Stimulated activated CD4-positive, alpha-beta T cell treated with anti-CD3 and anti-CD28 coated beads, Interleukin-15, amount 100 ng/mL, for 24 hours (primary cell): Measurements from ENCODE around the gene PXMP4.

ENCODE experiments used
- DNase-seq: peaks from one replicate; pipeline ENCODE4 v3.0.0-alpha.2; 2020

Gene PXMP4

DNA sequence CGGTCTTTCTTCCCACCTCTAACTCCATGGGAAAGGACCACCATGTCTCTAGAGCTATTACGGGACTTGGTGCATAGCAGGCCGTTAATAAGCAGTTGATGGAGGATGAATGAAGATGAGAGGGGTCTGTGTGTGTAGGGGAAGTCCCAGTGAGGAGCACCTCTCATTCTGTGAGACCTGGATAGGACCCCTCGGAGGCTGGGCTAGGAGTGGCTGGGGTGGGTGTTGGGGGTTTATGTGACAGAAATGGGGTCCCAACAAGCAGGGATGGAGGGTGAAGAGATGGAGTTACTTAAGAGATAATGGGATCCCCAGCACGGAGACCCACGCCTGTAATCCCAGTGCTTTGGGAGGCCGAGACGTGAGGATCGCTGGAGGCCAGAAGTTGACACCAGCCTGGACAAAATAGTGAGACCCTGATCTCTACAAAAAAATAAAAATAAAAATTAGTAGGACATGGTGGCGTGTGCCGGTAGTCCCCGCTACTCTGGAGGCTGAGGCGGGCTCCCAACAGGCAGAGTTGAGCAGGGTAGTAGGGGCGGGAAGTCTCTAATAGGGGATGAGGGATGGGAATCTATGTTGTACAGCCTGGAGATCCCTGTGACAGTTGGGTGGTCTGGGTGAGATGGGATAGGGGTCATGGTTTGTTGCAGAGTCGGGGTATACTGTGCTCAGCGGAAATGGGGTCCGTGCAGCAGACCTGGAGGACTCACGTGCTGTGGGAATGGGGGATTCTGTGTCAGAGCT is 11.0 kb upstream of the PXMP4 start:
- DNase-seq: no peak

DNA sequence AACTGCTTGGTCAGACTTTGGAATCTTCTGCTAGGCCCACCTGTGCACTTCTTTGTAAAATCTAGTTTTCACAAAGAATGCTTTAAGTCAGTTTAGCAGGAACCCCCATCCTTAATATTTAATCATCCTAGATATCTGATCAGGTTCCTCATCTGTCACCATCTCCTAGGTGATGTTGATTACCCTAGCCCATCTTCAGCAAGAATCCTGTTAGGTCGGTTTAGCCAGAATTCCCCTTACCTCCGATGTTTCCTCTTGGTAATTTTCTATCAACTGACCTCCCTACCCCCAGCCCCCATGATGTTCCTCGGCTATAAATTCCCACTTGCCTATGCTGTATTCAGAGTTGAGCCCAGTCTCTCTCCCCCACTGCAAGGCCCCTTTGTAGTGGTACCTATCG is 9.0 kb upstream of the PXMP4 start:
- no peak for DNase-seq

DNA sequence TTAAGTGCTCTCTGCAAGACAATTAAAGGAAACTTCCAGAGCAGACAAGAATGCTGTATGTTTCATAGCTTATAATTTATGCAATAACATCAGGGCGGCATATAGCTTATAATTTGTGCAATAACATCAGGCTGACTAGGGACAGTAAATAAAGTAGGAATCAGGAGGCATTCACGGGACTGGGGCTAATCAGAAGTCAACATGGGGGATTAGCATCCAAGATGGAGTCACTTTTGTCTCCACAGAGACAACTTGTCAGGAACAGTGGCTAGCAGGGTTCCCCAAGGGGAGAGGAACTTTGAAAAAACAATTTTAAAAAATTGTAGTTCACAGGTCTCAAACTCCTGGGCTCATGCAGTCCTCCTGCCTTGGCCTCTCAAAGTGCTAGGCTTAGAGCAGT is 8.4 kb upstream of the PXMP4 start:
- no peak for DNase-seq

DNA sequence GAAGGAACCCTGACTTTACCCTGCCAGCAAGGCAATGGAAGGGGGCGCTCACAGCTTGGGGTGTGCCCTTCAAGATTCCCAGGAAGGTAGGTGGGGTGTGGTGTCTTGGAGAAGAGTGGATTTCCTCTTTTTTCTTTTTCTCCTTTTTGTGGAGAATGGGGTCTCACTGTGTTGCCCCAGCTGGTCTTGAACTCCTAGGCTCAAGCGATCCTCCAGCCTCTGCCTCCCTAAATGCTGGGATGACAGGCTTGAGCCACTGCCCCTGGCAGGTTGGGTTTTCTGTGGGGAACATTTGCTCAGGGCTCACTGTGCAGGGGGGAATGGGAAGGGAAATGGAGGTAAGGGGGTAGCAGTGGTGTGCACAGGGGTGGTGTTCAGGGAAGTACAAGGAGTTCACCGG is 7.7 kb upstream of the PXMP4 start:
- DNase-seq: no peak

DNA sequence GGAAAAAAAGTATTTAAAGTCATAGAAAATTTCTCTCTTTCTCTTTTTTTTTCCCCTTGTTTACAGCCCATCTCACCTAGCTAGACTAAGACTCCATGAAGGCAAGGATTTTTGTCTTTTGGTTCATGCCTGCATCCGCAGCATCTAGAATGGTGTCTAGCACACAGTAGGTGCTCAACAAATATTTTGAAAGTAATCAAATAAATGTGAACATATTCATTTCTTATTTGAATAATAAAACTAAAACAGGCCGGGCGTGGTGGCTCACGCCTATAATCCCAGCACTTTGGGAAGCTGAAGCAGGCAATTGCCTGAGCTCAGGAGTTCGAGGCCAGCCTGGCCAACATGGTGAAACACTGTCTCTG is 7.0 kb upstream of the PXMP4 start:
- DNase-seq: no peak

DNA sequence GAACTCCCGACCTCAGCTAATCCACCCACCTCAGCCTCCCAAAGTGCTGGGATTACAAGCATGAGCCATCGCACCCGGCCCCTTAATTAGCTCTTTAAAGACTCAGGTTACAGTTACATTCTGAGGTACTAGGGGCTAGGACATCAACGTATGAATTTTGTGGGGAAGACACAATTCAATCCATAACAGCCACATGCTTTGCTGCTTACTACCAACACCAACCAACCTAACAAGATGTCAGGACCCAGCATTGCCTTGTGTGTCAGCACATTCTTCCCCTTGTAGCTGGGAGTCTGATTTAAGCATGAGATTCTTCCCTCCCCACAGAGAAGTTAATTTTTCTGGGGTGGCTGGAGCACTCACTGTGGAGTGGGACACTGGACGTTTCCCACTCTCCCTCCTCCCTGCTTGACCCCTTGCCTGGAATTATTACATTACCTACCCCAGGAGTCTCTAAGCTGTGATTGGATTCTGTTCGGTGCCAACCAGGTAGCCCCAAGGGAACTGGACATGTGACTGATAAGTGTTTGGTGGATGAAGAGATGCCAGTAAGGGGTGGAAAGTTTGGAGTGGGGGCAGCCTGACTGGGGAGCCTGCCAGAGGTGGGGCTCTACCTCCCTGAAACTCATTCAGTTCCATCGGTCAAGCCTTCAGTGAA is 5.6 kb upstream of the PXMP4 start:
- no peak for DNase-seq

DNA sequence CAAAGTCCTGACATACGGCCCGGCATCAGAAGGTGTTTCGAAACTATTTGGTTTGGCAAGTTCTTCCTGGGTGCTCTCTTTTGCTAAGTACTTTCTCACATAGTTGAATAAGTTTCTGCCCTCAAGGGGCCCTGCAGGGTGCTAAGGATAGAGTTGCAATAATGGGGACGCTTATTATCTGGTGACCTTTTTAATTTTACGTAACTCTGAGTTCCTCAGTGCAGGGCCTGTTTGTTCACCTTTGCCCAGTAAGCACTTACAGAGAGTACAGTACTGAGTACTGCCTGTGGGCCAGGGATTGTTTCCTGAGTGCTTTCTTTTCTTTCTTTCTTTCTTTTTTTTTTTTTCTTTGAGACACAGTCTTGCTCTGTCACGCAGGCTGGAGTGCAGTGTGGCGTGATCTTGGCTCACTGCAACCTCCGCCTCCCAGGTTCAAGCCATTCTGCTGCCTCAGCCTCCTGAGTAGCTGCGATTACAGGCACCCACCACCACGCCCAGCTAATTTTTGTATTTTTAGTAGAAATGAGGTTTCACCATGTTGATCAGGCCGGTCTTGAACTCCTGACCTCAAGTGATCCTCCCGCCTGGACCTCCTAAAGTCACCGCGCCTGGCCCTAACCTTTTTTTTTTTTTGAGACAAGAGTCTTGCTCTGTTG is 4.5 kb upstream of the PXMP4 start:
- DNase-seq: no peak

DNA sequence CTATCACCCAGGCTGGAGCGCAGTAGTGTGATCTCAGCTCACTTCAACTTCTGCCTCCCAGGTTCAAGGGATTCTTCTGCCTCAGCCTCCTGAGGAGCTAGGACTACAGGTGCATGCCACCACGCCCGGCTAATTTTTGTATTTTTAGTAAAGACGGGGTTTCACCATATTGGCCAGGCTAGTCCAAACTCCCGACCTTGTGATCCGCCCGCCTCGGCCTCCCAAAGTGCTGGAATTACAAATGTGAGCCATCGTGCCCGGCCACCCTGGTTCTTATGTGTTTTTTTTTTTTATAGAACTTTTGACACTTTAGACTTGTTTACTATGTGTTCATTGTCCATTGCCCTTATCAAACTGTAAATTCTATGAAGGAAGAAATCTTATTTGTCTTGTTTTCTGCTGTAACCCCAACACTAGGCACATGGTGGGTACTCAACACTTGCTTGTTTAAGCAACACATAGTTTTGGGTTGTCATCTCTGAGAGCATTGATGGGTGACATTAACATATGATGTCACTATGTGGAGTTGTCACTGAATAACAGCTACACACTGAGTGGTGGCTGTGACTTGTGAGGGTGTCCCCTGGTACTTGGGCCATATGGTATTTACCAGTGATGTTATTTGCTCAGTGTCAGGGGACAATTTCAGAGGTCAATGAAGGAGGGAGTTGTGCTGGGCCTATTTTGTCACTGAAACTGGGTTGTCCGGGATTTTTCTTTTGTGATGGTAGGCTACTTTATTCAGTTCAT is 1.5 kb upstream of the PXMP4 start:
- no peak for DNase-seq

DNA sequence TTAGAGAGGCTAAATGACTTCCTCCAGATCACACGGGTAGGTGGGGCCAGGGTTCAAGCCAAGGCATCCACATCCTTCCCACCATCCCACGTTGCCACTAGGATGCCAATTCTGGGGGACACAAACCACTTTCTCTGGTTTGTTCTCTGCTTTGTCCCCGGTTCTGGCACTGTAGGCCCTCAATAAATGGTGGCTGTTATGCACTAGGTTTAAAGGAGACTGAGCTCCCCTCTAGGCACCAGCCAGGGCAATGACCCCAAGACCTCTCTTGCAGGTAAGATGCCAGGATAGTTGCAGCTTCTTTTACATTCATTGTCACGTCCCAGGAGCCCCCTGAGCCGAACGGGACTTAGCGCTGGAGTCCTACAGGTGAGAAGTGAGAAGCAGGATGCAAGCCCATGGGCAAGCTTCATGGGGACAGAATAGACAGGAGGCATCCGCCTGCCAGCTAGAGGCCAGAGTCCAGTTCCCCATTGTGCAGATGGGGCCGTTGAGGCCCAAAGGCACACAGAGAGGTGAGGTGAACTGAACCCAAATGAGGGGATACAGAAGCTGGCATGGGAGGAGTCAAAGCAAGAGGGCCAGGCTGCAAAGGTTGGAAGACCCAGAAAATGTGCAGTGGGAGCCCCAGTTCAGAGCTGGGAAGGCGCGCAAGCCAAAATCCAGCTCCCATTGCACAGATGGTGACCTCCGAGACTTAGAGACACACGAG is 677 bp downstream of the PXMP4 start:
- DNase-seq: no peak

DNA sequence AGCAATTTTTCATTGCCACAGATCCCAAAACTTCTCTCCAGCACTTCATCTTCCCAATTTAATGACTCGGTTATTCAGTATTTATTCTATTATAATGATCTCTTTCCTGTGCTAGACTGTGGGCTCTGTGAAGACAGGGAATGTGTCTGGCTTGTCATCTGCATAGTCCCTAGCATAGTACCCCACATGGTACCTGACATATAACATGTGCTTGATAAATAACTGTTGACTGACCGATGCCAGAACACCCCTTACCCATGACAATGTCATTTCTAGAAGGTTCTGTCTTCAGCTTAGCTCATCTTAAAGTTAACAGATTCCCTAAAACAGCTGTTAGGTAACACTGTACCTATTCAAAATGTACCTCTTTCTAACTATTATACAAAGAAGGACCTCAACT is 3.6 kb downstream of the PXMP4 start:
- no peak for DNase-seq

DNA sequence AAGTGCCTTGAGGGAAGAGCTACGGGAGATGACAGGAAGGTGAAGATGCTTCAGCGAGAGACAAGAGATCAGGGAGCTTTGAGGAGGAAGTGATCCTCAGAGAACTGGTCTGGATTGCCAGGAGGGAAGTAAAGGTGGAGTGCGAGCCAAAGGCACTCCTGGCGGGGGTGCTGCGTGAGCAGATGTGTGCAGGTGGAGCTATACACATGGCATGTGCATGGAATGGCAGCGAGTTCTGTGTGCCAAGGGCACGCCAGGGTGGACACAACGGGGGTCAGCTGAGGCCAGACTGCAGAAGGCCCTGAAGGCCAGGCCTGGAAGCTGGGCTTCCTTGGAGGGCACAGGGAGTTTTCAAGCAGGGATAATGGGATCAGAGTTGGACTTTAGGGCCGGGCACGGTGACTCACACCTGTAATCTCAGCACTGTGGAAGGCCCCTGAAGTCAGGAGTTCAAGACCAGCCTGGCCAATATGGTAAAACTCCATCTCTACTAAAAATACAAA is 6.2 kb downstream of the PXMP4 start:
- DNase-seq: no peak

DNA sequence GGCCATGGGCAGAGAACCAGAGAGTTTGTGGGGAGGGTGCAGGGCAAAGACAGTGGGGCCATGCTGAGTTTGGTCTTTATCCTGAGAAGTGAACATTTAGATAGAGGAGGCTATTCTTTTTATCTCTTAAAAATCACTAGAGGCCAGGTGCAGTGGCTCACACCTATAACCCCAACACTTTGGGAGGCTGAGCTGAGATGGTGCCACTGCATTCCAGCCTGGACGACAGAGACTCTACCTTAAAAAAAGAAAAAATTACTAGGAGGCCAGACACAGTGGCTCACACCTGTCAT is 8.7 kb downstream of the PXMP4 start:
- no peak for DNase-seq

DNA sequence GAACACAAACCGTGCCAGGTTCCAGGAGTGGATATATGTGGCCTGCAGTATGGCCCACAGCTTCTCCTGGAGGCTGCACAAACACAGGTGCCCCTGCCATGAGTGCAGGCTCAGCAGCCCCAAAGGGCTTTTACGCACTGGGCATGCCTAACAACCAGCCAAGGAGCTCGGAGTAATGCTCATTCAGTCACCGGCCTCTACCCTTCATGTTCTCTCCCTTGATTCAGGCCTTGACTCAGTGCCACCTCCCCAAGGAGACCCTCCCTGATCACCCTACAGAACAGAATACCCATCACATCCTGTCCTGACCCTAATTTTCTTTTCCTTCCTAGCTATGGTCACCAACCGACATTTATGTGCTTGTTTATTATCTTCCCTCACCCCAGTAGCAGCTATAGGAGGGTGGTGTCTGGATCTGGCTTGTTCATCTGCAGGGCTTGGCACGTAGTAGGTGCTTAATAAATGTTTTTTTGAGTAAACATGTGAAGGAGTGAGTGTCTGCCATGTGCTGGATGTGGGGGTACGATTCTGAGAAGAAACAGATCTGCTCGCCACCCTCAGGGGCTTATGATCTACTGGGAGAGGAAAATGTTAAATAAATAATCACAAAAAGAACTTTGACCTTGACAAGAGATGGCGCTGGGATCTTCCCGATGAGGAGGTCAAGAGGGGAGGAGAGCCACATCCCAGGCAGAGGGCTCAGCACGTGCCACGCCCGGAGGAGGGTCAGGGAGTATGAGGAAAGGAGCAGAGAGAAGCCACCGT is 9.2 kb downstream of the PXMP4 start:
- no peak for DNase-seq

DNA sequence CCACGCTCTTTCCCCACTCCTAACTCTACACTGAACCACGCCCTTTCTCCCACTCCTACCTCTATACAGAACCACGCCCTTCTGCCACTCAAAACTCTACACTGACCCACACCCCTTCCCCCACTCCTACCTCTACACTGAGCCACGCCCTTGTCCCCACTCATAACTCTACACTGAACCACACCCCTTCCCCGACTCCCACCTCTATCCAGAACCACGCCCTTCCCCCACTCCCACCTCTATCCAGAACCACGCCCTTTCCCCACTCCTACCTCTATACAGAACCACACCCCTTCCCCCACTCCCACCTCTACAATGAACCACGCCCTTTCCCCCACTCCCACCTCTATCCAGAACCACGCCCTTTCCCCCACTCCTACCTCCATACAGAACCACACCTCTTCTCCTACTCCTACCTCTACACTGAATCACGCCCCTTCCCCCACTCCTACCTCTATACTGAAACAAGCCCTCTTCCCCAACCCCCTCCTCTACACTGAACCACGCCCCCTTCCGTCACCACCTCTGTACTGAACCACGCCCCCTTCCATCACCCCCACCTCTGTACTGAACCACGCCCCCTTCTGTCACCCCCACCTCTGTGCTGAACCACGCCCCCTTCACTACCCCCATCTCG is 10.1 kb downstream of the PXMP4 start:
- no peak for DNase-seq

DNA sequence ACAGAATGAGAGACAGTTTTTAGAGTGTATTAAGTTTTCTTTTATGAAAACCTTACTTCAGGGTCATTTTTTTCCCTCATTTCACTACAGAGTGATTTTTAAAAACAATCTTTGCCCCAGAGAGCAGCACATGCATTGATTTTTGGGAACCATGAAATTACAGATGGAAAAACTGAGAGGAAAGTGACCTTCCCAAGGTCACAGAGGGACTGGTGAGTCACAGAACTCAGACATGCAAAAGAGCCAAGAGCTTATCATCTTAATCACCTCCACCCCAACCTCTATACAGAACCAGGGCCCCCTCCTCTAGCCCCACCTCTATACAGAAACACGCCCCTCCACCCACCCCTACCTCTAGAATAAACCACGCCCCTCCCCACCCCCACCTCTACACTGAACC is 10.7 kb downstream of the PXMP4 start:
- peak; percentile 16 for DNase-seq

DNA sequence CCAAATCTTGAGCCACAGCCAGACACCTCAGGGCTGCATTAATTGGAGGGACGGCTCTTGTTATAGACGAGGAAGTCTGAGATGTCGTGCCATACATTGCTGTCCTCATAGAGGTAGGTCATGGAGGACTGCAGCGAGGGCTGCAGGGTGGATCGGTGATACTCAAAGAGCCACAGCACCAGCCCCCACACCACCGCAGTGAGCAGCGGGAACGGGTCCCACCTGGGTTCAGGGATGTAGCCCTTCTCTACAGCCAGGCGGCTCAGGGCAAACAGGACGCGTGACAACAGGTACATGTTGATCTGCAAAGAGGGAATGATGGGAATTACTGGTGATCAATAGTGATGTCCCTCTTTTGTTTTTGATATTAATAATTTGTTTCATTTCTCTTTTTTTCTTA is 12.4 kb downstream of the PXMP4 start:
- DNase-seq: no peak

DNA sequence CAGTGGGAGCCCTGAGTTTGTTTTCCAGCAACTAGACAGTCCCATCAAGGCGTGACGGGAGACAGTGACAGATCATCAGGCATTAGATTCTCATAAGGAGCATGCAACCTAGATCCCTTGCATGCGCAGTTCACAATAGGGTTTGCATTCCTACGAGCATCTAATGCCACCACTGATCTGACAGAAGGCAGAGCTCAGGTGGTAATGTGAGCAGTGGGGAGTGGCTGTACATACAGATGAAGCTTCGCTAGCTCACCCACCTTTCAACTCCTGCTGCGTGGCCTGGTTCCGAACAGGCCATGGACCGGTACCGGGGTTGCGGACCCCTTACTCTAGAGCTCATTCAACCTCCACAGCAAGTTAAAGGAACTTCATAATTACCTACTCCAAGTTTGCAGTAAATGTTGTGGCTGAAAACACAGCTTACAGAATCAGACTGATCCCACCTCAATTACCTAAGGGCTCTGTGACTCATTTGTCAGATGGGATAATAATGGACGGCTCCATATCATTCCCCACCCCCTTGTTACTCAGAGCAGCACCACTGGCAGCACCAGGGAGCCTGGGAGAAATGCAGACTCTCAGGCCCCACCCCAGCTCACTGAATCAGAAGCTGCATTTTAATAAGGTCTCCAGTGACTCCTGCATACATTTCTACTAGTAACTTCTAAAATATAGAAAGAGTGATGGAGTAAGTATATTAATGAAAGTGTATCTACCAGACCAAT is 15.7 kb downstream of the PXMP4 start:
- DNase-seq: no peak

DNA sequence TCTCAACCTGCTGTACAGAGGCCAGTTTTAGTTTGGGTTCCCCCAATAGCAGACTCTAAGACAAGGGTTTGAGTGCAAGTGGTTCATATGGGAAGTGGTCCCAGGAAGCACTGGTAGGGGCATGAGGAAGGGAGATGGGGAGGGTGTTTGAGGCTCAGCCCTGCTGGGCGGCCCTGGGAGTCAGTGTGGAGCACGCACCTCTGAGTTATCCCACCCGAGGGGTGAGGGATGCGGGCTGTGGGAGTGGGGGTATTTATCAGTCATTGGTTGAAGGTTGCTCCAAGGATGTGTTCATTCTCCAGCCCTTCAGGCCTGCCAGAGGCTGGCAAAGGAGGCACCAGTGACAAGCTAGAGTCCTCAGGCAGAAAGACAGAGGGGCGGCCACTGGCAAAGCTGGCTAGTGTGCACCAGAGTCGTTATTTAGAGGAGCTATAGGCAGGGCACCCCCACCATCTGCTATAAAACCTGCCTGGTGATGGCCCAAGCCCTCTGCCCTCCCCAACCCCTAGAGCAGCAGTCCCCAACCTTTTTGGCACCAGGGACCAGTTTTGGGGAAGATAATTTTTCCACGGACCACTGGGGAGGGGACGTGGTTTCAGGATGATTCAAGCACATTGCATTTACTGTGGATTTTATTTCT is 16.5 kb downstream of the PXMP4 start:
- no peak for DNase-seq

DNA sequence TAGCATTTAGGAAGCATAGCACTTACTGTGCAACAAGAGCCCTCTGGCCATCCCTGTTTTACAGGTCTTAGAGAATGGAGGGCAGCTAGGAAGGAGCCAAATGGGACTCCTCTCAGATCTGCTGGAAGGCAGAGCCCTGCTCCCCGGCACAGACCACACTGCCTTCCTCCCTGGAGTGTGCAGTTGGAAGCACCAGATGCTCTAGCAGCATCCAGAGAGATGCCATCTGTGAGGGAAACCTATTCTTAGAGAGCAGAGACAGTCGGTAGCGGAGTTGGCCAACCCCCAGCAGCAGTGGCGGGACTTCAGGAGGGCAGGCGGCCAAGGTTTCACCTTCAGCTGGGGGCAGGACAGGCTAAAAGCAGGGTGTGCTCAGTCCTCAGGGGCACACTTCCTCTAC is 17.2 kb downstream of the PXMP4 start:
- DNase-seq: no peak

DNA sequence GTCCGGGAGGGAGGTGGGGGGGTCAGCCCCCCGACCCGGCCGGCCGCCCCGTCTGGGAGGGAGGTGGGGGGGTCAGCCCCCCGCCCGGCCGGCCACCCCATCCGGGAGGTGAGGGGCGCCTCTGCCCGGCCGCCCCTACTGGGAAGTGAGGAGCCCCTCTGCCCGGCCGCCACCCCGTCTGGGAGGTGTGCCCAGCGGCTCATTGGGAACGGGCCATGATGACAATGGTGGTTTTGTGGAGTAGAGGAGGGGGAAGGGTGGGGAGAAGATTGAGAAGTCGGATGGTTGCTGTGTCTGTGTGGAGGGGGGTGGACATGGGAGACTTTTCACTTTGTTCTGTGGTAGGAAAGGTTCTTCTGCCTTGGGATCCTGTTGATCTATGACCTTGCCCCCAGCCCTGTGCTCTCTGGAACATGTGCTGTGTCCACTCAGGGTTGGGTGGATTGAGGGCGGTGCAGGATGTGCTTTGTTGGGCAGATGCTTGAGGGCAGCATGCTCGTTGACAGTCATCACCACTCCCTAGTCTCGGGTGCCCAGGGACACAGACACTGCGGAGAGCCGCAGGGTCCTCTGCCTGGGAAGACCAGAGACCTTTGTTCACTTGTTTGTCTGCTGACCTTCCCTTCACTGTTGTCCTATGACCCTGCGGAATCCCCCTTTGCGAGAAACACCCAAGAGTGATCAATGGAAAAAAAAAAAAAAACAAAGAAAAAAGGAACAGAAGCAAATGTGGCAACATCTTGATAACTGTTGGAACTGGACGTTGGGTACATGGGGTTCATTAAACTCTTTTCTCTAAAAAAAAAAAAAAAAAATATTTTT is 18.3 kb downstream of the PXMP4 start:
- DNase-seq: no peak
